IMR-90 (cell line): ENCODE data around the gene LRP1B. TPM values are rescaled to one million over a fixed set of nuclear protein-coding genes. Genes with fewer than 3 reads are reported as not detected.

Experiments
- ATAC-seq: fragments of 200-7000 bp; cut with Tn5 transposase; 2 replicates; pipeline ENCODE4 v1.9.1; 2020; ENCODE audit warnings: low read depth, mild to moderate bottlenecking, moderate library complexity
- BruUV-seq: library from RNA; stranded (reverse); fragments of 400-500 nt; replicated peaks from 2 replicates; lab custom pipeline; 2021; lab: Mats Ljungman, UMichigan
- CTCF ChIA-PET: fragments of 300-600 bp; formaldehyde crosslinking; extraction: SDS; loops from one replicate; lab custom pipeline; 2021; ENCODE audit warnings: antibody characterized with exemption; lab: Yijun Ruan, JAX
- POLR2A ChIA-PET: fragments of 300-600 bp; sonication (Branson Sonifier 250); formaldehyde crosslinking; loops from one replicate; lab custom pipeline; 2022; ENCODE audit warnings: antibody characterized with exemption; ENCODE audit not compliant: unreplicated experiment; lab: Charles Lee
- DNase-seq: peaks from one replicate; pipeline ENCODE4 v3.0.0; 2013
- H2AFZ ChIP-seq: replicated peaks from 2 replicates; pipeline ENCODE3; 2013; ENCODE audit warnings: low read length, mild to moderate bottlenecking; ENCODE audit not compliant: poor library complexity
- H2AK5ac ChIP-seq: 2 replicates; pipeline ENCODE4 v1.6.1; 2013; ENCODE audit warnings: low read depth, low read length, inconsistent platforms
- H2AK9ac ChIP-seq: replicated peaks from 2 replicates; pipeline ENCODE3; 2013; ENCODE audit warnings: mild to moderate bottlenecking, low read depth, low read length, moderate library complexity; ENCODE audit not compliant: poor library complexity
- H2BK120ac ChIP-seq: 2 replicates; pipeline ENCODE4 v1.6.1; 2013; ENCODE audit warnings: low read depth, low read length, inconsistent platforms
- H2BK15ac ChIP-seq: 3 replicates; pipeline ENCODE4 v1.6.1; 2013; ENCODE audit warnings: low read depth, low read length, inconsistent platforms
- H2BK20ac ChIP-seq: 2 replicates; pipeline ENCODE4 v1.6.1; 2013; ENCODE audit warnings: low read depth, mild to moderate bottlenecking, inconsistent platforms, low read length, moderate library complexity
- H2BK5ac ChIP-seq: 2 replicates; pipeline ENCODE4 v1.6.1; 2013; ENCODE audit warnings: mild to moderate bottlenecking, low read depth, low read length, inconsistent platforms; ENCODE audit not compliant: poor library complexity, severe bottlenecking
- H3K14ac ChIP-seq: replicated peaks from 2 replicates; pipeline ENCODE4 v1.6.1; 2013; ENCODE audit warnings: low read depth, low read length, inconsistent platforms
- H3K18ac ChIP-seq: 2 replicates; pipeline ENCODE4 v1.6.1; 2013; ENCODE audit warnings: low read depth, low read length, control low read depth
- H3K23ac ChIP-seq: 2 replicates; pipeline ENCODE4 v1.6.1; 2013; ENCODE audit warnings: low read depth, low read length, inconsistent platforms
- H3K27ac ChIP-seq: 2 replicates; pipeline ENCODE4 v1.5.1; 2013; ENCODE audit warnings: mild to moderate bottlenecking, control low read depth, low read length; ENCODE audit not compliant: insufficient read depth
- H3K27me3 ChIP-seq: 2 replicates; pipeline ENCODE4 v1.6.1; 2013; ENCODE audit warnings: low read length; ENCODE audit not compliant: control insufficient read depth, insufficient read depth
- H3K36me3 ChIP-seq: 2 replicates; pipeline ENCODE4 v1.6.1; 2013; ENCODE audit warnings: low read length, mixed read lengths; ENCODE audit not compliant: control insufficient read depth, insufficient read depth
- H3K4ac ChIP-seq: 2 replicates; pipeline ENCODE4 v1.6.1; 2013; ENCODE audit warnings: low read depth, low read length, inconsistent platforms
- H3K4me1 ChIP-seq: 2 replicates; pipeline ENCODE4 v1.6.1; 2013; ENCODE audit warnings: low read length, mixed read lengths; ENCODE audit not compliant: control insufficient read depth, insufficient read depth
- H3K4me2 ChIP-seq: 2 replicates; pipeline ENCODE4 v1.6.1; 2013; ENCODE audit warnings: low read depth, mild to moderate bottlenecking, control low read depth, low read length, moderate library complexity
- H3K4me3 ChIP-seq: 2 replicates; pipeline ENCODE4 v1.5.1; 2013; ENCODE audit warnings: low read depth, mild to moderate bottlenecking, control low read depth, low read length, moderate library complexity; ENCODE audit not compliant: insufficient read depth
- H3K56ac ChIP-seq: 2 replicates; pipeline ENCODE4 v1.6.1; 2013; ENCODE audit warnings: low read length, inconsistent platforms; ENCODE audit not compliant: insufficient read depth; ENCODE audit errors: extremely low read depth
- H3K79me1 ChIP-seq, 2 experiments: 2 replicates each; pipeline ENCODE4 v1.6.1; 2013; ENCODE audit warnings: low read length in 2 of 2, inconsistent platforms in 1 of 2, low read depth in 1 of 2
- H3K9ac ChIP-seq: 2 replicates; pipeline ENCODE4 v1.6.1; 2013; ENCODE audit warnings: low read depth, low read length, control low read depth
- H3K9me1 ChIP-seq: 2 replicates; pipeline ENCODE4 v1.6.1; 2013; ENCODE audit warnings: low read length, inconsistent platforms; ENCODE audit not compliant: insufficient read depth
- H3K9me3 ChIP-seq: 2 replicates; pipeline ENCODE4 v1.6.1; 2013; ENCODE audit warnings: low read length; ENCODE audit not compliant: control insufficient read depth, insufficient read depth
- H4K20me1 ChIP-seq: 2 replicates; pipeline ENCODE4 v1.6.1; 2013; ENCODE audit warnings: low read length, inconsistent platforms; ENCODE audit not compliant: insufficient read depth
- H4K5ac ChIP-seq: 2 replicates; pipeline ENCODE4 v1.6.1; 2013; ENCODE audit warnings: mild to moderate bottlenecking, low read depth, low read length, control low read depth
- H4K8ac ChIP-seq, 2 experiments: 2 replicates each; pipeline ENCODE4 v1.6.1; 2013; ENCODE audit warnings: low read depth in 2 of 2, low read length in 2 of 2, control low read depth in 1 of 2, inconsistent platforms in 1 of 2
- H4K91ac ChIP-seq: 2 replicates; pipeline ENCODE4 v1.6.1; 2013; ENCODE audit warnings: low read depth, low read length, inconsistent platforms; ENCODE audit not compliant: insufficient read depth
- CTCF ChIP-seq: conservative IDR thresholded peaks from 2 replicates; pipeline ENCODE4 v1.5.1; 2012; ENCODE audit warnings: mild to moderate bottlenecking, low read depth, low read length, improper control_type of control experiment
- WGBS, 2 experiments: methylation state at CpG; one replicate each; pipeline versions ENCODE4 v1.1.5 to v1.1.7; 2013; ENCODE audit warnings: missing lambda C conversion rate in 2 of 2; ENCODE audit not compliant: insufficient read length in 1 of 2; ENCODE audit errors: extremely low coverage in 2 of 2; 5-methylcytosine and 5-hydroxymethylcytosine counted together
- dilution Hi-C: fragments of 300-500 bp; cut with HindIII; formaldehyde crosslinking; loops from one replicate; pipeline ENCODE4 v1.14.3; 2018; ENCODE audit warnings: low sequenced_read_pairs; ENCODE audit not compliant: unreplicated experiment
- in situ Hi-C: fragments of 300-500 bp; cut with MboI; formaldehyde crosslinking; loops from 3 replicates; pipeline ENCODE4 v1.14.3; 2019; ENCODE audit warnings: low sequenced_read_pairs, inconsistent platforms, mixed read lengths
- intact Hi-C: fragments of 100-400 bp; cut with micrococcal nuclease; formaldehyde crosslinking; loops from 2 replicates; pipeline ENCODE4 v1.10.0; 2022
- polyA plus RNA-seq, 3 experiments: library from polyadenylated mRNA; depleted of rRNA; stranded (reverse); fragments of >200 nt; gene quantifications; 2 replicates each; pipeline ENCODE4 v1.2.3, GENCODE V29; 2012; ENCODE audit warnings: low replicate concordance in 1 of 3
- total RNA-seq: library from RNA; depleted of rRNA; stranded (reverse); fragments of >200 nt; gene quantifications from 2 replicates; pipeline ENCODE4 v1.2.3, GENCODE V29; 2012

LRP1B gene
- total and polyA plus RNA-seq, 2 of the 4 experiments (the other 2 are of a cell fraction): under 0.01 to 0.02 TPM

DNA sequence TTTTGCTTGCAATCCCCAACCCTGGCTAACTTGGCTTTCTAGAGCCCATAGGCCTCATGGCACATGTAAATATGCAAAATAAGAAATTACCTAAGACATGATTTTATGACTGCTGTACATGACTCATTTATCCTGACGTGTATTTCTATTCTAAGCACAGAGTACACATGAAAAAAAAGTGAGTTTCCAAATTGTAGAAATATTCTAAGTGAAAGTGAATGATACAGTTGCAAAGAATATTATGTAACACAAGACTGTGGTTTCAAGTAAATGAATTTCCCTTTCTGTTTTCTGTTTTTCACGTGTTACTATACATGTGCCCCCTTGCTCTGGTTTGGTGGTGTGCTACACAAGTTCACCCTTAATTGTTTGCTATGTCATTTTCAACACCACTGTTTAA lies 162.4 kb downstream of the LRP1B start:
- no peaks in the 10 kb centered on the region for H3K9me1 ChIP-seq
- H2BK120ac ChIP-seq: no peak overlapping the region
- no peak overlapping the region for H2BK15ac ChIP-seq
- no peak overlapping the region for H2BK5ac ChIP-seq
- no peak overlapping the region for H2AK5ac ChIP-seq
- H4K8ac ChIP-seq: no peak overlapping the region
- DNase-seq (no peak), ATAC-seq (no peak)
- ChIA-PET CTCF (no interaction called here), POLR2A (no interaction called here)
- H4K91ac ChIP-seq: no peak overlapping the region
- dilution Hi-C loops: no loop called here
- no peak overlapping the region for H3K27ac ChIP-seq
- no peak overlapping the region for H3K9ac ChIP-seq
- H3K36me3 ChIP-seq: no peaks in the 10 kb centered on the region
- intact Hi-C loops: no loop called here
- no peak for TF ChIP-seq CTCF
- no peak overlapping the region for H2AK9ac ChIP-seq
- no peak overlapping the region for H3K4me3 ChIP-seq
- H4K20me1 ChIP-seq: no peaks in the 10 kb centered on the region
- no peak overlapping the region for H3K18ac ChIP-seq
- no peaks in the 10 kb centered on the region for H3K4me1 ChIP-seq
- no peak overlapping the region for H3K4ac ChIP-seq
- H3K23ac ChIP-seq: no peak overlapping the region
- H3K56ac ChIP-seq: no peak overlapping the region
- in situ Hi-C loops: no loop called here
- BruUV-seq: no TSS peak
- H3K27me3 ChIP-seq: no peaks in the 10 kb centered on the region
- H4K5ac ChIP-seq: no peak overlapping the region
- H2BK20ac ChIP-seq: no peak overlapping the region
- H3K79me1 ChIP-seq: no peaks in the 10 kb centered on the region
- no peak overlapping the region for H3K4me2 ChIP-seq
- no CpG with 5 or more reads among the region's 2 CpGs for WGBS, 2 experiments
- H3K9me3 ChIP-seq: no peaks in the 10 kb centered on the region
- H3K14ac ChIP-seq: no peak overlapping the region
- H2AFZ ChIP-seq: no peak overlapping the region
